GM21529 (cell line): ENCODE measurements around the gene RIPOR2.
A peak's percentile ranks its signal among the peaks of the same experiment; 100 is the strongest.

Experiments
- ATAC-seq: cut with Tn5 transposase; IDR thresholded peaks from one replicate; pipeline ENCODE4 v1.9.1; 2021; ENCODE audit not compliant: unreplicated experiment

Gene RIPOR2

GRCh38 chr6:24935366-24936152, at the start of gene RIPOR2:
Gene RIPOR2 (minus strand): TSS chr6:24935960. CDS start chr6:24935898, 62 bp downstream.
- ATAC-seq, result peak; percentile 36

GRCh38 chr6:24985323-24985722, 49.6 kb upstream of the RIPOR2 start:
- ATAC-seq, result no peak

GRCh38 chr6:24982231-24982630, 46.5 kb upstream of the RIPOR2 start:
- ATAC-seq, result no peak

DNA sequence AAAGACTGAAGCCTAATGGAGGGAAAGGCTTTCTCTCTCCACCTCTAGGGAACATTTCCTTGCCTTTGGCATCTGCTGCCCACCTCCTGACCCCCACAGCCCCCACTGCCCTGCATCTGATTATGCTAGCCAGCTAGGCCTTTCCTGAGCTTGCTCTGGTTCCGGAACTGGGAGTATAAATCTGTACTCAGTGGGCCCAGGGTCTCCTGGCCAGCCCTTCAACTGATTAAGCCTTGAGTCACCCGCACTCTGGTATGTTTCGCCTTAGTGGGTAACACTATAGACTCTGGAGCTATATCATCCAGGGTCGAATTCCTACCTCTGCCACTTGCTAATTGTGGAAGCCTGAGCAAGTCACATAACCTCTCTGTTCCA, 45.6 kb upstream of the RIPOR2 start:
- no peak for ATAC-seq

- ATAC-seq, result no peak
Observed at GRCh38 chr6:24980507-24981385, 45.0 kb upstream of the RIPOR2 start.

- ATAC-seq, result no peak
Observed at GRCh38 chr6:24979176-24979575, 43.4 kb upstream of the RIPOR2 start.

GRCh38 chr6:24974182-24975171, 38.7 kb upstream of the RIPOR2 start:
- peak; percentile 86 for ATAC-seq

DNA sequence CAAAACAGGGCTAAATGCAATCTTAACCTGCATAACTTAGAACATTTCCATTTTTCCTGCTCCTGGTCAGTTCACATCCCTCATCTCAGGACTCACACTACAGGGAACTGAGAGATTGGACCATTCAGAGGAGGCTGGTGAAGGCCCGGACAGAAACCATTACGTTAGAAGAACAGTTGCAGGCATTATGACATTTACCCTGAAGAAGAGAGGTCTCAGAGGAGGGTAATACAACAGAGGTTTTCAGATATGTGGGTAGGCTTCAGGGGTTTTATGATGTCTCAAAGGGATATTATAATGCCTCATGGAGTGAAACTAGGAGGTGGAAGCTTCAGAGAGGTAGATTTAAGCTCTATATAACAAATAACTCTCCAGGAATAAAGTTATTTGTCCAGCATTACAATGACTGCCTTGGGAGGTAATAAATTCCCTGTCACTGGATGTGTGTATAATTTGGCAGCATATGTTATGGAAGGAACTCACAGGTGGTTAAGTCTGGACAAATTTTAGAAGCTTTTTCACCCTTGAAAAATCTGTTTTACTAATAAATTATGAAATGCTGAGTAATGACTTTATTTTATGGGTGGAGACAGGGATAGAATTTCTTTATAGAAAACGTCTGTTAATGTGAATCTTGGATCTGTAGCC, 36.7 kb upstream of the RIPOR2 start:
- no peak for ATAC-seq

GRCh38 chr6:24971067-24971466, 35.3 kb upstream of the RIPOR2 start:
- ATAC-seq, result no peak

DNA sequence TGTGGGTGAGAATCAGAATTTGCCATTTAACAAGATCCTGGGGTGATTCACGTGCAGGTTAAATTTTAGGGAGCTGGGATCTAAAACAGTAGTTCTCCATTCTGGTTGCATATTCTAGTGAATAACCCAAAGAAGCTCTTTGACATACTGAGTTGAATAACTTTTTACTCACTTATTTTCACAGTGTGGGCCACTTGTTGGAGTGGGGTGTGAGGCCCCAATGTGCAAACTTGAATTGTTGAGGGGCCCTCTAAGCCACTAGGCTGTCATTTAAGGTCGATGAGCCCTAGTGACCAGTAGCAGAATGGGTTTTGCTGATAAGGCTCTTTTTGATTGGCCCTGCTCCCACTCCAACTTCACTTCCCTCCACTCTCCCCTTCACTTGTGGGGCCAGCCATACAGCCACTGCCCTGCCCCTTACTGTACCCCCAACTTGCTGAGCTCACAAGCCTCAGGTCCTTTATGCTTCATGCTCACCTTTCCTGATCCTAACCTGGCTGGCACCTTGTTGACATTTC, 33.6 kb upstream of the RIPOR2 start:
- no peak for ATAC-seq

DNA sequence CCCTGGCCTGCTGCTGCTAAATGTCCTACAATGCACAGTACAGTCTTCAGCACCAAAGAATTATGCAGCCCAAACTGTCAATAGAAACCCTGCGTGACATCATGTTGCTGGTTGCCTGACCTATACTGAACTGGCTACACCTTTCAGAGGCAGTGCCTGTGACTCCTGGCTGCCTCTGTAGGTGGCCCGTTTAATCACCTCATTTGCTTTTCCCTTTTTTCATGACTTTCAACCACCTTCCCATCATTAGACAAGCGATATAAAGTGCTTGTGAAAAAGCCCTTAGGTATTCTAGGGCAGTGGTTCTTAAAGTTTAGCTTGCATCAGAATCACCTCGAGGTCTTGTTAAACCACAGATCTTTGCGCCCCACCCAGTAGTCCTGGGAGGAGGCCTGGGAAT, 33.0 kb upstream of the RIPOR2 start:
- ATAC-seq, result no peak

GRCh38 chr6:24967211-24967610, 31.5 kb upstream of the RIPOR2 start:
- no peak for ATAC-seq

DNA sequence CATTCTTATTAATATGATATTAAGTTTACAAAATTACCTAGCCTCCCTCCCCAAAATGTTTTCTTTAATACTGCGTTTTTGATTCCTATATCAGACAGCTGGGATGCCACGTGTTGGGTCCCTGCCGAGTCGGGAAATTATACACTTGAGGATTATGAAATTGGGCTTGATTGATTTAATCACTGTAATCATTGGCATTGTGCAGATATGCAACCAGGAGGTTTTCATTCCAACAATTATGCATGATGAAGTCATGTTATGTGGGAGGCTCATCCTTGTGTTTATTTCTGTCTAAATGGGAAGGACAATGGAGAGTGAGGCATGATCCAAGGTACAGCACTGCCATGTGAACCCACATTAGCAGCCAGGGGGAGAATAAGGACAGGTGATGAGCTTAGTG, 30.6 kb upstream of the RIPOR2 start:
- ATAC-seq, result no peak

DNA sequence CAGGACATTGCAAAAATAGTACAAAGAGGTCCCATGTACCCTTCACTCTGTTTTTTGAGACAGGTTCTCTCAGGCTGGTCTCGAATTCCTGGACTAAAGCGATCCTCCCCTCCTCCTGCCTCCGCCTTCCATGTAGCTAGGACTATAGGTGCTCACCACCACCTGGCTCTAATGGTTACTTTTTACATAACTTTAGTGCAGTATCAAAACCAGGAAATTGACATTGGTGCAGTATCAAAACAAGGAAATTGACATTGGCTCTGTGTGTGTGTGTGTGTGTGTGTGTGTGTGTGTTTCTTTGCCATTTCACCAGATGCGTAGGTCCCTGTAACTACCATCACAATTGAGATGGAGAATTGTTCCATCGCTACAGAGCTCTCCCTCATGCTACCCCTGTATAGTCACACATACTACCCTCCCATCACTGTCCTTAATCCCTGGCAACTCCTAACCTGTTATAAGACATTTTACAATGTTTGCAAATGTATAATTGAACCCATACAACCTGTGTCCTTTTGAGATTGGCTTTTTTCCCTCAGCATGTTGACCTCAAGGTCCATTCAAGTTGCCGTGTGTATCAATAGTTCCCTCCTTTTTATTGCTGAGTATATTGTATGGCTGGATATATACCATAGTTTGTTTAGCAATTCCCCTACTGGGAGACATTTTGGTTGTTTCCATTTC, 28.3 kb upstream of the RIPOR2 start:
- ATAC-seq, result no peak

DNA sequence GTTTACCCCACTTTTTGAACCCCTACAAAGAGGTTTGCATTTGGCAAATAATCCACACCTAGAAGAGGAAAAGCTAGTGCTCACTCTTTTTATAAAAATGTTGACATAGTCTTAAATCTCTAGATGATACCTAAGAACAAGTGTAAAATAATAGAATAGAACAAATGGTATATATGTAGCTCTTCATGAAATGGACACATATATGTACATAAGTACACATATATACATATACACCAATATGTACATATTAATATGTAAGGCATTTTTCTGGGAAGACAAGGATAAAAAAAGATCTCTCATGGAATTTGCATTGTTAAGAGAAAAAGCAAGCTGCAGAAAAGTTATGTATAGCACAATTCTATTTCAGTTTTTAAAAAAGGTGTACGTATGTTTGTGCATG, 27.6 kb upstream of the RIPOR2 start:
- ATAC-seq, result no peak

DNA sequence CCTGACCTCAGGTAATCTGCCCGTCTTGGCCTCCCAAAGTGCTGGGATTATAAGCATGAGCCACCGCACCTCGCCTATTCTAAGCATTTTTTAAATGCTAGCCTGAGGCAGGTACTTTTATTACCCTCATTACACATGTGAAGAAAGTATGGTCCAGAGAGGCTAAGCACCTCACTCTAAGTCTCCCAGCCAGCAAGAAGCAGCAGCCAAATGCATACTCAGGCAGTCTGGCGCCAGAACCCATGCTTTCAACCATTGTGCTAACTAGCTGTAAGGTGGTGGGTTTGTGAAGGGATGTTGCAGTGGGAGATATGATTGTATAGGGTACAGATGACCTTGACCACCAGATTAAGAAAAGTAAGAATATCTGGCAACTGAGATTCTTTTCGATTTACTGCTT, 26.1 kb upstream of the RIPOR2 start:
- ATAC-seq, result no peak

- ATAC-seq, result no peak
Observed at GRCh38 chr6:24960991-24961475, 25.3 kb upstream of the RIPOR2 start.

GRCh38 chr6:24959319-24959718, 23.6 kb upstream of the RIPOR2 start:
- ATAC-seq, result no peak

DNA sequence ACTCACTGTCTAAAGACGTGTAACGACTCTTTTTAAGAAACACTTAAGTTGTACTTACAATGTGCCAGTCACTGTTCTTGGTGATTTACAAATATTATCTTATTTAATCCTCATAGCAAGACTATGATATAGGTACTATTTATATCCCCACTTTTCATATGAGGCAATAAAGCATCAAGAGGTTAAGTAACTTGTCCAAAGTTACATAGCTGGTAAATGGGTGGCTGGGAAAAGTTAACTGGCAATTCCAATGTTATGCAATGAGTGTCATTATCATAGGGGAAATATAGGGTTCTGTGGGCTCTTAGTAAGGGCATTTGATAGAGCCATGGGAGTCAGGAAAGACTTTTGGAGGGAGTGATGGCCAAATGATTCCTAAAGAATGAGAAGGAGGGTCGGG, 21.4 kb upstream of the RIPOR2 start:
- ATAC-seq, result no peak

DNA sequence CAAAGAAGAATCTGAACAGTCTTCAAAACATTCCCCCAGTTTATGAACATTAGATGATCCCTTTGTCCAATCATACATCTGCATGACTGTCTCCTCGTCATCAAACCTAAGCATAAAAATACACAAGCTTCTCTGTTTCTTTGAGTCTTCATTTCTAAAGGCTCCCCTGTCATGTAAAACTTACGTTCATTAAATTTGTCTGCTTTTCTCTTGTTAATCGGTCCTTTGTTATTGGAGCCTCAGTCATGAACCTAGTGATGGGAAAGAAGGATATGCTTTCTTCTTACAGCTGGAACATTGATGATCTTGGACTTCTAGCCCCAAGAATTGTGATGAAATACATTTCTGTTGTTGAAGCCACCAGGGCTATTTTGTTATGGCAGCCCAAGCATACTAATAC, 18.0 kb upstream of the RIPOR2 start:
- no peak for ATAC-seq
